Stimulated activated CD4-positive, alpha-beta T cell treated with anti-CD3 and anti-CD28 coated beads, Interleukin-1b, Interleukin-23, amount 100 ng/mL, for 1 hour (primary cell): ENCODE data around the gene PRKCZ.
"Not testable (repeated sequence)": the region's sequence is repeated elsewhere in the genome, so short reads cannot be mapped to it uniquely, and the experiment has no call there.

Experiments
- DNase-seq, 2 donors: peaks; one replicate each; pipeline ENCODE4 v3.0.0-alpha.2; 2020; ENCODE audit warnings: low read depth in 2 of 2

The PRKCZ gene

DNA sequence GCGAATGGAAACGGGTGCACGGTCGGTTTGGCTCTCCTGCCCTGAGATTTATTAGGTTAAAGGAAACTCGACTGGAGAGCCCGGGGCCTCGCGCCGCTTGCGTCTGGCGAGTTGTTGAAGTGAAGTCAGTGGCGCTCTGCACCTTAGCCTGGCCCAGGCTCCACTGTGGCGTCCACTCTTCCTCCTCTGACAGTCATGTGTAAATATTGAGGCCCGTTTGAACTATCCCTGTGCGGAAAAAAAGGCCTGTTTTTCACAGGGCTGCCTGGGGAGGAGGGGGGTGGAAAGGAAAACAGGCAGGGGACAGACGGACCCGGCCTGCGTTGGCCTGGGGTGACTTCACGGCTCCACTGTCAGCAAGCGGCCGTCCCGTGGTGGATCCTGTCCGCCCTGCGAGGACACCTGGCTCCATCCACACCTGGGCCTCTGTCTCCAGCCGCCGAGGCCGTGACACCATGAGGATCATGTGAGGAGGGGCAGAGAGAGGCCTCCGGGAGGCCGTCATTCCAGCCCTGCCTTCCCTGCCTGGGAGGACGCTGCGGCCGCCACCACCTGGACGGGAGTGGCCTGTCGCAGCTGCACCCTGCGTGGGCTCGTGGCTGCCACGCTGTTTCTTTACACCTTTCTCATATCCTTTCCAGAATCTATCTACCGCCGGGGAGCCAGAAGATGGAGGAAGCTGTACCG, 84.6 kb downstream of the PRKCZ start:
- no peak for DNase-seq

- DNase-seq = no peak
Measured at GRCh38 chr1:2135441-2135841, 85.2 kb downstream of the PRKCZ start.

- DNase-seq = no peak
Measured at GRCh38 chr1:2135941-2136340, 85.7 kb downstream of the PRKCZ start.

GRCh38 chr1:2136386-2137235, 86.4 kb downstream of the PRKCZ start:
- DNase-seq = no peak

GRCh38 chr1:2137257-2138121, 87.3 kb downstream of the PRKCZ start:
- DNase-seq = no peak

DNA sequence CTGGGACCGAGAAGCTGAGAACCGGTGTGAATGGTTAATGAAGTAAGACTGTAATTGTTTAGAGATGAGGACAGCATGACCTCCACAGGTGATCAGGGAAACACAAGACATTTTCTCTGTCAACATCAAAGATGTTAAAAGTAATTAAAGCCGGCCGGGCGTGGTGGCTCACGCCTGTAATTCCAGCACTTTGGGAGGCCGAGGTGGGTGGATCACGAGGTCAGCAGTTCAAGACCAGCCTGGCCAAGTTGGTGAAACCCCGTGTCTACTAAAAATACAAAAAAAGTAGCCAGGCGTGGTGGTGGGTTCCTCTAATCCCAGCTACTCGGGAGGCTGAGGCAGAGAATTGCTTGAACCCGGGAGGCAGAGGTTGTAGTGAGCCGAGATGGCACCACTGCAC, 88.9 kb downstream of the PRKCZ start:
- DNase-seq = not testable (repeated sequence)

GRCh38 chr1:2141025-2141424, 90.8 kb downstream of the PRKCZ start:
- DNase-seq = no peak

GRCh38 chr1:2143814-2144500, 93.7 kb downstream of the PRKCZ start:
- no peak for DNase-seq

DNA sequence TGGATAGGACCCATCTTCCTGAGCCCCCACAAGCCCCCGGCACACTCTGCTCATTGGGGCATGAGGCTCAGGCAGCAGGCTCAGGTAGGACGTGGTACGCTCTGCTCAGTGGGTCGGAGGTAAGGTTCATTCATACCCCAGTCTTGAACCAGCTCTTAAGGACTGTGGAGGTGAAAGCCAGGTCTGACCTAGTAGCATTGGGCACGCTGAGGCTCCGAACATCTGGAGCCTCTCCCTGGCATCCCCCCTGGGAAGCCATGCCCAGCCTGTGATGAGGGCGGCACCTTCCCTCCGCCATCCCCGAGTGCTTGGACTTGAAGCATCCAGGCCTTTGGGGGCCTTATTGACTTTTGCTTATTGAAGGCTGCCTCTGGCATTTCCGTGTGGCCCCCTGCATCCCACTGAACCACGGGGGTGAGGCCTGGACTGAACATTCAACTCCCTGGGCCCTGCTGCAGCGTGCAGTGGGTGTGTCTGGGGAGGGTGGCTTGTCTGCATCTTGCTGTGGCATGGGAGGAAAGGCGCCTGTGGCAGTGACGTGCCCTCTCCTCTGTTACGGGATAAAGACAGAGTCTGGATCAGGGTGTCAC, 94.4 kb downstream of the PRKCZ start:
- no peak for DNase-seq

DNA sequence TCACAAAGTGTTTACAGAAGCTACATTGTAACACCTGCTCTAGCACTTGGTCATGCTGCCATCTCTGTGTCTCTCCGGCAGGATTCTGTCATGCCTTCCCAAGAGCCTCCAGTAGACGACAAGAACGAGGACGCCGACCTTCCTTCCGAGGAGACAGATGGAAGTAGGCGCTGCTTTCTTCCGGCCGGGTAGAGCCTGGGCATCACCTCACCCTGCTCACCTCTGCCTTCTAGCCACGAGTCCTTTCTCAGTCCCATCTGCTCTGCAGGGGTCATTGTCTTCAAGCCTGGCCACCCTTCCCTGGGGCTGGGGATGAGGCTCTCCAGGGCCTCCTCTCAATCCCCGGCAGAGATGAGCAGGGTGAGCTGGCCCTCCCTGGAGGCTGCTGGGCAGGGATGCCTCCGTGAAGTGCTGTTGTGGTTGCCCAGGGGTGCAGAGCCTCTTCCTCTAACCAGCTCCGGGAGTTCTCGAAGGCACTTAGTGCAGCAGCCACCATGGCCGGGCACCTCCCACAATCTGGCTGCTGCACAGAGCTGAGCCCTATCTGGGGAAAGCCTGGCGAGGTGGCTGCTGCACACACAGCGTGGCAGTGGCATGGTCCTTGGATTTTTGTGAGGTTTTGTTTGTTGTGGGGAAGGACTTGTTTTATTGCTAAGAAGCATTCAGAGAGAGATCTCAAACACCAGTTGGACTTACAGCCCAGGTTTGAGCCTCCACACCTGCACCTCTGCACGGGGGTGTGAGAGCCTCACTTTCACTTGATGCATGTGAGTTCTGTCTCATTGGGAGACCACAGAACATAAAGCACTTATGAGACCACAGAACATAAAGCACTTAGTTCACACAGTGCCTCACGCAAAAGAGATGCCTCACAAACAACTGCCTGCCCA, 96.0 kb downstream of the PRKCZ start:
- no peak for DNase-seq

GRCh38 chr1:2146836-2147517, 96.8 kb downstream of the PRKCZ start:
- DNase-seq = no peak

- DNase-seq = not testable (repeated sequence)
Measured at GRCh38 chr1:2147869-2148268, 97.7 kb downstream of the PRKCZ start.

- DNase-seq = peak in 1 of 2 donors; percentile 27
Measured at GRCh38 chr1:2148691-2149090, 98.5 kb downstream of the PRKCZ start.

- DNase-seq = no peak
Measured at GRCh38 chr1:2150801-2151200, 100.6 kb downstream of the PRKCZ start.

- no peak for DNase-seq
Measured at GRCh38 chr1:2151252-2151651, 101.0 kb downstream of the PRKCZ start.

DNA sequence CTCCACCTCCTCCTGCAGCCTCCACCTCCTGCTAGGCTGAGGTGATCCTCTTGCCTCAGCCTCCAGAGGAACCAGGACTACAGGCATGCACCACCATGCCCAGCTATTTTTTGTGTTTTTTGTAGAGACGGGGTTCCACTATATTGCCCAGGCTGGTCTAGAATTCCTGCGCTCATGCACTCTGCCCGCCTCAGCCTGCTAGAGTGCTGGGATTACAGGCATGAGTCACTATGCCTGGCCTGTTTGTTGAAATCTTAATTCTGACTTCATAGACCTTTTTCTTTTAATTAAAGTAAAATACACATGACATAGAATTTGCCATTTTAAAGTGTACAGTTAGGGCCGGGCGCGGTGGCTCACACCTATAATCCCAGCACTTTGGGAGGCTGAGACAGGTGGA, 101.7 kb downstream of the PRKCZ start:
- no peak for DNase-seq

DNA sequence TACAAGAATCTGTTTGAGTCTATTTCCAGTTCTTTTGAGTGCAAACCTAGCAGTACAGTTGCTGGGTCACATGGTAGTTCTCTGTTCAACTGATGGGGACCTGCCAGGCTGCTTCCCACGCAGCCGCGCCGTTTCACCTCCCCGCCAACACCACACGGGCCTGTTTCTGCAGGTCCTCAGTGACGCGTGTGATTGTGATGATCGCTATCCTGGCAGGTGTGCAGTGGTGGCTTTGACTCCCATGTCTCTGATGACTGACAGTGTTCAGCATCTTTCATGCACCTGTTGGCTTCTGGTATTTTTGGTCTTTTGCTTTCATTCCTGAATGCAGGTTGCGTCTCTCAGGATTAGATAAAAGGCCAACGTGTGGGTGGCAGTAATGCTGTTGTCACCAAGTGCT, 102.7 kb downstream of the PRKCZ start:
- DNase-seq = no peak

DNA sequence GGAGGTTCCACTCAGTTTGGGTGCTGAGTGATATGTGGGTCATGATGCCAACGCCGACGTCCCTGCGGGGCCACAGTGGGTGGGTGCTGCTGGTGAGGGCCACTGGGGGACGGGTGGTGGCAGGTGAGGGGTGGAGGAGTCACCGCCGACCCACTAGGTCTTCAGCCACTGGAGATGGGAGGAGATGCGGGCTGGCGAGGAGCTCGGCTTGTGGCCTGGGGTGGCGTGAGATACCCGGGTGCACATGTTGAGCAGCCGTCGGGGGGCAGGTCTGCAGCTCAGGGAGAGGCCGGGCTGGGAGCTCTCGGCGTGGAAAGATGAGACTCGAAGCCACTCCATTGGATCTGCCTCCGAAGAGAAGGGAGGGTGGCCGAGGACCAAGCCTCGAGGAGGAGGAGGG, 103.8 kb downstream of the PRKCZ start:
- no peak for DNase-seq

- DNase-seq = no peak
Measured at GRCh38 chr1:2155147-2155598, 105.0 kb downstream of the PRKCZ start.

GRCh38 chr1:2155788-2156187, 105.6 kb downstream of the PRKCZ start:
- DNase-seq = no peak
